Uterus (tissue), 4 donors: Measurements from ENCODE around the gene CDC42SE2. TPM values are rescaled to one million over a fixed set of nuclear protein-coding genes. Genes with fewer than 3 reads are reported as not detected.

Experiments used
- DNase-seq, 2 donors: peaks; one replicate each; pipeline ENCODE4 v3.0.0-alpha.2; 2019 to 2020
- H3K27ac ChIP-seq, 2 donors: fragments of 200-600 bp; sonication (generic); 1 replicate in 1 of 2; 2 replicates in 1 of 2; pipeline ENCODE4 v1.5.1; 2016 to 2018
- H3K27me3 ChIP-seq, 2 donors: fragments of 200-600 bp; sonication (generic); one replicate each; pipeline ENCODE4 v1.5.1; 2018 to 2019; ENCODE audit warnings: control low read depth in 1 of 2
- H3K36me3 ChIP-seq, 2 donors: fragments of 200-600 bp; sonication (generic); one replicate each; pipeline ENCODE4 v1.5.1; 2019; ENCODE audit warnings: control low read depth in 1 of 2
- H3K4me1 ChIP-seq, 2 donors: fragments of 200-600 bp; sonication (generic); one replicate each; pipeline ENCODE4 v1.5.1; 2018 to 2019; ENCODE audit warnings: control low read depth in 1 of 2
- H3K4me3 ChIP-seq, 2 donors: fragments of 200-600 bp; sonication (generic); 1 replicate in 1 of 2; 2 replicates in 1 of 2; pipeline ENCODE4 v1.5.1; 2018 to 2019; ENCODE audit warnings: mild to moderate bottlenecking in 1 of 2
- H3K9me3 ChIP-seq, 2 donors: fragments of 200-600 bp; sonication (generic); one replicate each; pipeline ENCODE4 v1.5.1; 2019; ENCODE audit warnings: control low read depth in 1 of 2
- CTCF ChIP-seq, 4 experiments: fragments of 200-600 bp in 2 of 4; fragments of 450-650 bp in 2 of 4; sonication (generic) in 2 of 4; IDR thresholded peaks; one replicate each; pipeline ENCODE4 v1.5.1; 2016 to 2019; ENCODE audit warnings: antibody characterized with exemption in 4 of 4, mild to moderate bottlenecking in 2 of 4, moderate library complexity in 1 of 4
- POLR2A ChIP-seq, 2 donors: fragments of 450-650 bp; IDR thresholded peaks; one replicate each; pipeline ENCODE4 v1.6.1; 2016; ENCODE audit warnings: antibody characterized with exemption in 2 of 2, mild to moderate bottlenecking in 1 of 2, moderate library complexity in 1 of 2
- intact Hi-C: fragments of 100-400 bp; cut with DNase I; formaldehyde crosslinking; loops from one replicate; pipeline ENCODE4 v1.15.1; 2023; ENCODE audit warnings: low total_unique reads
- total RNA-seq, 4 donors: library from RNA; depleted of rRNA in 3 of 4; stranded (reverse); fragments of >200 nt in 3 of 4; gene quantifications; one replicate each; pipeline versions ENCODE4 v1.1.0 to v1.2.4, GENCODE V29; 2014 to 2023
- donor health status: DM: yes; HTN: yes; CAD: no.

Gene CDC42SE2
- total RNA-seq, 4 donors from 2014 or later = 4.6 to 62.8 (median 21.9) TPM

- no peaks in the 10 kb centered on the region for H3K36me3 ChIP-seq
- intact Hi-C loops = no loop called here
- no peaks in the 10 kb centered on the region for H3K9me3 ChIP-seq
- H3K4me3 ChIP-seq = no peak overlapping the region
- H3K27ac ChIP-seq = no peak overlapping the region
- TF ChIP-seq CTCF (IDR thresholded peaks at IDR 0.05) (no peak), POLR2A (IDR thresholded peaks at IDR 0.05) (no peak)
- no peak for DNase-seq
- H3K4me1 ChIP-seq = no peaks in the 10 kb centered on the region
- H3K27me3 ChIP-seq = no peaks in the 10 kb centered on the region
These were observed 100.1 kb downstream of the CDC42SE2 start for GRCh38 chr5:131363811-131364506.

- H3K27ac ChIP-seq = no peak overlapping the region
- H3K27me3 ChIP-seq = no peaks in the 10 kb centered on the region
- H3K4me3 ChIP-seq = no peak overlapping the region
- intact Hi-C loops = no loop called here
- H3K4me1 ChIP-seq = no peaks in the 10 kb centered on the region
- no peak for TF ChIP-seq CTCF (IDR thresholded peaks at IDR 0.05)
- TF ChIP-seq POLR2A (IDR thresholded peaks at IDR 0.05) = no peak
- DNase-seq = no peak
- H3K36me3 ChIP-seq = no peaks in the 10 kb centered on the region
- H3K9me3 ChIP-seq = no peaks in the 10 kb centered on the region
These were observed 100.7 kb downstream of the CDC42SE2 start for GRCh38 chr5:131364507-131365050.

GRCh38 chr5:131366428-131366827 is 102.6 kb downstream of the CDC42SE2 start:
- intact Hi-C loops = no loop called here
- Histone ChIP-seq H3K27ac (no peak overlapping the region), H3K4me1 (no peaks in the 10 kb centered on the region), H3K4me3 (no peak overlapping the region), H3K9me3 (no peaks in the 10 kb centered on the region), H3K27me3 (no peaks in the 10 kb centered on the region), H3K36me3 (no peaks in the 10 kb centered on the region)
- TF ChIP-seq CTCF (IDR thresholded peaks at IDR 0.05) (no peak), POLR2A (IDR thresholded peaks at IDR 0.05) (no peak)
- no peak for DNase-seq

GRCh38 chr5:131367219-131367860 is 103.5 kb downstream of the CDC42SE2 start:
- no peak for TF ChIP-seq POLR2A (IDR thresholded peaks at IDR 0.05)
- TF ChIP-seq CTCF (IDR thresholded peaks at IDR 0.05) = no peak
- H3K4me1 ChIP-seq = no peaks in the 10 kb centered on the region
- no peak overlapping the region for H3K4me3 ChIP-seq
- H3K9me3 ChIP-seq = no peaks in the 10 kb centered on the region
- H3K27me3 ChIP-seq = no peaks in the 10 kb centered on the region
- intact Hi-C loops = no loop called here
- no peak for DNase-seq
- no peaks in the 10 kb centered on the region for H3K36me3 ChIP-seq
- H3K27ac ChIP-seq = no peak overlapping the region

- no peaks in the 10 kb centered on the region for H3K9me3 ChIP-seq
- H3K4me1 ChIP-seq = no peaks in the 10 kb centered on the region
- no peak overlapping the region for H3K27ac ChIP-seq
- H3K4me3 ChIP-seq = no peak overlapping the region
- no peak for TF ChIP-seq CTCF (IDR thresholded peaks at IDR 0.05)
- no peak for TF ChIP-seq POLR2A (IDR thresholded peaks at IDR 0.05)
- no peaks in the 10 kb centered on the region for H3K27me3 ChIP-seq
- no peaks in the 10 kb centered on the region for H3K36me3 ChIP-seq
- DNase-seq = no peak
- intact Hi-C loops = no loop called here
These were observed 105.0 kb downstream of the CDC42SE2 start for GRCh38 chr5:131368866-131369265.
